Inferior parietal cortex (tissue), 1 donor: ENCODE measurements around the gene LCT.
"Not testable (repeated sequence)": the region's sequence is repeated elsewhere in the genome, so short reads cannot be mapped to it uniquely, and the experiment has no call there.

Experiments
- DNase-seq: peaks from one replicate; pipeline ENCODE4 v3.0.0-alpha.2; 2016; ENCODE audit errors: extremely low spot score

The LCT gene

DNA sequence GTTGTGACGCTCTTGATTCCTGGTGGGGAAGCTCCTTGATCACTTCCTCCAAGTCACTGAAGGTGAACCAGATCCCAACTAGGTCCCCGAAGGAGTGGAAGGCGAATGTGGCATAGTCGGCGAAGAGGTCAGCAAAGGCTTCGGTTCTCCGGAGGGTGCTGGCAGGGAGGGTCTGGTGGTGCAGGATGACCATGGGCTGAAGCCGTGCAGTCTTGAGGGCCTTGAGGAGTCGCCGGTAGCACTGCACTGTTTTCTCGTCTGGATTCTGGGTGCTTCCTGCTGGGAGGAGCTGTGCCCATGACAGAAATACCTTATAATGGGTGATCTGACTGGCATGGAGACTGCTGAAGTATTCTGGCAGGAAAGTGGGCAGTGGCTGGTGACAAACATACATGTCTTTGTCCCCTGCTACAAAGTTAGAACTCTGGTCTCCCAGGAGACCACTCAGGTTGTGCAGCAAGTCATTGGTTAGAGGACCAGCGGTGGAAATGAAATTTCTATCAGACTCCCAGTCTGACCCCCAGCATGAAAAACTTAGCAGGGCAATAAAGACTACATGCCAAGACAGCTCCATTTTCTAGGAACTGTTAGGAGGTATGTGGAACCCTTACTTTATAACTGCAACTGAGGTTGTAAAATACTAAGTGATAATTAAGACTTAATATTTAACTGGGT lies at the start of gene LCT:
Gene LCT, minus strand, starts transcription at position 589 of the 675 bp plus-strand sequence. Its CDS starts 15 bp downstream, at position 574.
- no peak for DNase-seq

DNA sequence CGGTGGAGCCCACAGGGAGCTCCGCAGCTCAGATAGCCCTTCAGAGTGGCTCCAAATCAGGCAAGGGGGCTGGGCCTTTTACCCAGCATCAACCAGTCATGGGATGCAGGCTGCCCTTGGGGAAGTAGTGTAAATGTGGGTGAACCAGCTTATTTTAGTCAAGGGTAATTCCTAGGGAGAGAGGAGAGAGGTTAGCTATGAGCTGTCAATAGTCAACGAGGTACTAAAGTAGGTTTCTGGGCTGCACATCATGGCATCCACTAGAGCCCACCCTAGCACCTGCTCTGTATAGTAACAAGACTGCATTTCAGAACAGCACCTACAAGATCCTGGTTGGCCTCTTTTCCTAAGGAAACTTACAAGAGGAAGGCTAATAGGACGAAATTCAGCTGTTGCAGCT lies 48.7 kb upstream of the LCT start:
- no peak for DNase-seq

DNA sequence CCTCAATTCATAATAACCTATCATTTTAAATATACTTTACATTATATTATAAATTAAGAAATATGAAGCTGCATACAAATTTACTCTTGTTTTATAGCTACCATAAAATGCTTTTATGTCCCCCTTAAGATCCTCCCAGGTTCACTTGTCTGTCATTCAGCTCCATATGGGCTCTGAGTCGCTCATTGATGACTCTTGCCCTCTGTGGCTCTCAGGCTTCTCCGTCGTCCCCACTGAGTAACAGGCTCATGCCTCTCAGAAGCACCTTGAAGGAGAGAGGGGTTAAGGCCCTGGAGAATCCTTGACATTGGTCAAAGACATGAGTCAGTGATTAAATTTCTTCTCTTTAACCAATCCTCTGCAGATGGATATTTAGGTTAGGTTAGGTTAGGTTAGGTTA lies 45.4 kb upstream of the LCT start:
- no peak for DNase-seq

DNA sequence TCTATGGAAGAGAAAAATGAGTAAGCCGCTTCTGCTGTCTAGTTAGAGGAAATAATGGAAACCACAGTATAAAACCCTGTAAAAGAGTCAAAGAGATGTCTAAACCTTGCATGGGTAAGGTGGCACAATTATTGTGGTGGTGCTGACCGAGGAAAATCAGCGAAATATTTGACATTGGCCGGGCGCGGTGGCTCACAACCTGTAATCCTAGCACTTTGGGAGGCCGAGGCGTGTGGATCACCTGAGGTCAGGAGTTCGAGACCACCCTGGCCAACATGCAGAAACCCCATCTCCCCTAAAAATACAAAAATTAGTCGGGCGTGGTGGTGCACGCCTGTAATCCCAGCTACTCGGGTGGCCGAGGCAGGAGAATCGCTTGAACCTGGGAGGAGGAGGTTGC lies 39.8 kb upstream of the LCT start:
- DNase-seq, result not testable (repeated sequence)

DNA sequence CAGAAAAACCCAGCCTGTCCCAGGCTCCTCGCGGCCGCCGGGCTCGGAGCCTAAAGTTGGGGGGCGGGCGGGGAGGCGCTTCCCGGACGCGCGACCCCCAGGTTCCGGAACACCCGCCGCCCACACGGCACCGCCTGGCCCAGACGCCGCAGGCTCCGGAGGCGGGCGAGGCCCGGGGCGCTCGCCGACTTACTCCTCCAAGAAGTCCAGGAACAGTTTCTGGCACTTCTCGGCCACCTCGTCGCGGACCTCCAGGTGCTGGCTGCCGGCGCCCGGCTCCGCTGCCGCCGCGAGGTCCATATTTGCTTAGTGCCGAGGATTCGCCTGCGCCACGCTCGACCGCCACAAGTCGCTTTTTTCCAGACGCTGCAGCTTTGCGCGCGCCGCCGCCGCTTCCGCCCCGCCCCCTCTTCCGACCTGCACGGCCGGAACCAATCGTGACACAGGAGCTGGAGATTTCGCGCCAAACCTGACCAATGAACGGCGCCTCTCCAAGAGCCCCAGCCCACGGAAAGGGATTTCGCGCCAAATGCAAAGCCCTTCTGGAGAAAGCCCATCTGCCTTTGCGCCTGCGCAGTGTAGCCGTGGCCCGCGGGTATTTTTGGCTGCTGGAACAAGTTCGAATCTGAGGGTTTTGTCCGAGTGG lies 39.2 kb upstream of the LCT start, which contains the start of gene MCM6:
Gene MCM6, minus strand, starts transcription at position 378 of the 646 bp plus-strand sequence. Its CDS starts 78 bp downstream, at position 300.
- peak; percentile 95 for DNase-seq

DNA sequence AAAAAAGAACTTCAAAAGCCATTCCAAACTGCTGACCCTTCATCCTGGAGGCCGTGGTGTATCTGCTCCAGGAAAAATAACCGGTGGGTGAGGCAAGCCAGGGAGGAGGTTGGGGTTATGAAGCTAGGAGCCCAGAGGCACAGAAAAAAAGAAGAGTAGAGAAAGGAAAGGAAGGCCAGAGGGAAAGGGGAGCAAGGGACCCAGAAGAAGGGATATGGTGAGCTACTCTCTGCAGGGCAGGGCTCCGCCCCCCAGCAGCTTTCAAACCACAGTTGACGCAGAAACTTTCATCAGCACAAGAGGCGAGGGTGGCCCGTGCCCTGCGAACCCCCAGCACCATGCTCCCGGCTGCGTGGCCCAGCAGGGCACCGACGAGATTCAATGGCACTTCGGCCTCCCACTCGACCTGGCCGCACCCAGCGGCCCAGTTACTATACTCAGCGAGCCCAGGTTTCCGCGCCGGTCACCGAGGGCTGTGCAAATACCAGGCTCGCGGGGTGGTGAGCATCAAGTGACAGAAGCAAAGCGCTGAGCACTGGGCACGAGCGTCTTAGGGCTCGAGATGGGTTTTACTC lies 38.6 kb upstream of the LCT start:
- no peak for DNase-seq

DNA sequence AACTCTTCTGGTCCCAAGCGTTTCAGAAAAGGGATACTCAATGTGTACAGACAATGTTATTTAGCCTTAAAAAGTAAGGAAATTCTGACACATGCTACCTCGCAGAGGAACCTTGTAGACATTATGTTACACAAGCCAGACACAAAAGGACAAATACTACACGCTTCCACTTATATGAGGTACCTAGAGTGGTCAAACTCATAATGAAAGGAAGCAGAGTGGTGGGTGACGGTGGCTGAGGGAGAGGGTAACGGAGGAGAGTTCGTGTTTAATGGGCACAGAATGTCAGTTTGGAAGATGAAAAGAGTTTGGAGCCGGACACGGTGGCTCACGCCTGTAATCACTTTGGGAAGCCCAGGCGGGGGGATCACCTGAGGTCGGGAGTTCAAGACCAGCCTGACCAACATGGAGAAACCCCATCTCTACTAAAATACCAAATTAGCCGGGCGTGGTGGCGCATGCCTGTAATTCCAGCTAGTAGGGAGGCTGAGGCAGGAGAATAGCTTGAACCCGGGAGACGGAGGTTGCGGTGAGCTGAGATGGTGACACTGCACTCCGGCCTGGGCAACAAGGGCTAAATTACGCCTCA lies 37.9 kb upstream of the LCT start:
- no peak for DNase-seq

DNA sequence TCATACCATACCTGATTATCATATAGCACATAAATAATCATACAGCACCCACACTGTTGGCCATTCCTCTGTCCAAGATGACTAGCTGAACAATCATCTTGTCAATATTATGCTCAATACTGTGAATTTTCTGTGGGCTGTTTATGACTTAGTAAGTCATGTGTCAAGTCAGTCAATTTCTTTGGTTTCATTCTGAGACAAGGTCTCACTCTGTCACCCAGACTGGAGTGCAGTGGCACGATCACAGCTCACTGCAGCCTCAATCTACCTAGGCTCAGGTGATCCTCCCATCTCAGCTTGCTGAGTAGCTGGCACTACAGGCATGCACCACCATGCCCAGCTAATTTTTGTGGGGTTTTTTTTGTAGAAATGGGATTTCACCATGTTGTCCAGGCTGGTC lies 33.6 kb upstream of the LCT start:
- DNase-seq, result no peak

DNA sequence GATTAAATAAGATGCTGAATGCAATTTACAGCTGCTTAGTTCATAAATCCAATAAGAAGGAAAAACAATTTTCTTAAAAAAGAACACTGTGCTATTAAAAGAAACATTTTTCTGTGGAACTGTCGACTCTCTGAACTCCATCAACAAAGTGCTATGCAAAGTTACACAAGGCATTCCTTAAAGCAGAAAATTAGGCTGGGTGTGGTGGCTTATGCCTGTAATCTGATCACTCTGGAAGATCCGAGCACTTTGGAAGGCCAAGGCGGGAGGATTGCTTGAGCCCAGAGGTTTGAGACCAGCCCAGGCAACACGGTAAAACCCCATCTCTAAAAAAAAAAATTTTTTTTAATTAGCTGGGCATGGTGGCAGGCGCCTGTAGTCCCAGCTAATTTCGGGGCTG lies 26.2 kb upstream of the LCT start:
- DNase-seq, result no peak

DNA sequence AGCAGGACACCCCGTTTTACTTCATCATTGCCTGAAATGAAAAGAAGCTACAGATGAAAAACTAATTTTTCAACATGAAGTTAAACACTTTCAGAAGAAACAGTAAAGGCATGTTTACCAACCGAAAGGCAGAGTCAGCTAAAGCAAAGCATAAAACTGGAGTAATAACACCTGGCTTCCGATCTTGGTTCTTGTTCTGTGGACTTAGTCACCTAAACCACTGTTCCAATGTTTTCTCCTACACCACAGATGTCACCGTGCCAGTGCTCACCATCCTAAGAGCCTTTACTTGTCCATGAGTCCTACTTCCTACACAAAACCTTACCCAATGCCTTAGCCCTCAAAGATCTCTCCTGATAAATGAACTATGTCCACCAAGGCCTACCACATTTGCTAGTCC lies 25.7 kb upstream of the LCT start:
- DNase-seq, result no peak

DNA sequence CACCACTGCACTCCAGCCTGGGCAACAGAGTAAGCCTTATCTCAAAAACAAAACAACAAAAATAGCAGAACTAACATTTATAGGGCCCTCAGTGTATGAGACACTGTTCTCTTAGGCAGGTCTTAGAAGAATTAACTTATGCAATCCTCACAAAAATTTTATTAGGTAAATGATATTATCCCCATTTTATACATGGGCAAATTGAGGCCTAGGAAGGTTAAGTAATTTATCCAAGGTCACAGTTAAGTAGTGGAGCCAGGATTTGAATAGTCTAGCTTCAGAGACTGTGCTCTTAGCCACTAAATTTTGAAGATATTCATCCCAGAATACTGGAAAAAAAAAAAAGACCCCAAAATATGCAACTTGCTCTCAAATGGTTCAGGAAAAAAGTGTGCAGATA lies 16.4 kb upstream of the LCT start:
- no peak for DNase-seq

DNA sequence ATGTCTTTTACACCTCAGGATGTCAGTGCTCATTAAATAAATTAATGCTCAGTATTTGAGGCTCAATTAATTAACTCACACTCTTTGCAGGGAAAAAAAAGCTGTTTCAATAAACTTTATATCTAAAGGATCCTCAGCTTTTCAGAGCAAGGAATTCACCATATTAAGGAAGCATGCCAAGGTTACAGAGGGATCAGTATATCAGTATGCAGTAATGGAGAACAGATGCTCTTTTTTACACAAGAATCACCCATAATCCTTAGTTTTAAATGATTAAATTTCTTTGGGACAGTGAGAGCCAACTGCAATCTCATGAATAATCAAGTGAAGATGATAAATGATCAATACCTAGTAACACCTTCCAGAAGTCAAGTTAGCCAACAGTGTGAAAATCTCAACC lies 14.9 kb upstream of the LCT start:
- DNase-seq, result no peak

DNA sequence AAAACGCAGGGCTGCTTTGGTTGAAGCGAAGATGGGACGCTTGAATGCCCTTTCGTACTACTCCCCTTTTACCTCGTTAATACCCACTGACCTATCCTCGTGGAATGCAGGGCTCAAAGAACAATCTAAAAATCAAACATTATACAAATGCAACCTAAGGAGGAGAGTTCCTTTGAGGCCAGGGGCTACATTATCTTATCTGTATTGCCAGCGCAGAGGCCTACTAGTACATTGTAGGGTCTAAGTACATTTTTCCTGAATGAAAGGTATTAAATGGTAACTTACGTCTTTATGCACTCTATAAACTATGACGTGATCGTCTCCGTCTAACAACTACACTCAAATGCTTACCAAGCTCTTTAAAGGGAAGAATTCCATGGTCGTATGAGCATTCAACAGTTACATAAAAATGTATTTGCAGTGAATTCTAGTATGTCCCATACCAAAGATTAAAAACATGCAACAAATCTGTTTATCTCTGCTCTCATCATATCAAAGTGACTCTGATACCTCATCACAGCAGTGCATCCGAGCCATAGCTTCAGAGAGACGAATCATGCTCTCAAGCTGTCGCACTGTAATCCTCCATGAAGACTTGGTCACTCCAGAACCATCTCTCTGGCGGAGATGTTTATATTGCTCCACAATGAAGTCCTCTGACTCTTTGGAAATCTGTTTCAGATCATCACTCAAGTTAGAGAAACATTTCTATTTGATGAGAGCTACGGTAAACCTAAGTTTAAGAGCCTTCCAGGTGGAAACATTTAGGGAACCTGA lies 14.1 kb upstream of the LCT start:
- DNase-seq, result no peak

DNA sequence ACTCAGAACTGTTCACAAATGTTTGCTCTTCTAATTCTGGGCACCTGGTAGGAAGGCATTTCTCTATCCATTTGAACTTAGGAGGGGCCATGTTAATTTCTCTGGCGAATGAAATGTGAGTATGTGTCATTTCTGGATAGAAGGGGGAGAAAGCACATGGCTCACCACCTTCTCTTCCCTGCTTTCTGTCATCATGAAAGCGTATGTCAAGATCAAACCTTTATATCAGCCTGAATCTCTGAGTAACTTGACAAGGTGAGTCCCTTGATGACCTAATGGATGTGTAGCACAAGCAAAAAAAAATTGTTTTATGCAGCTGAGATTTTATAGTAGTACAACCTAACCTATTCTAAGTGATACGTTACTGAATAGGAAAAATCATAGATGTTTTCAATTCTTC lies 12.1 kb upstream of the LCT start:
- DNase-seq, result no peak

DNA sequence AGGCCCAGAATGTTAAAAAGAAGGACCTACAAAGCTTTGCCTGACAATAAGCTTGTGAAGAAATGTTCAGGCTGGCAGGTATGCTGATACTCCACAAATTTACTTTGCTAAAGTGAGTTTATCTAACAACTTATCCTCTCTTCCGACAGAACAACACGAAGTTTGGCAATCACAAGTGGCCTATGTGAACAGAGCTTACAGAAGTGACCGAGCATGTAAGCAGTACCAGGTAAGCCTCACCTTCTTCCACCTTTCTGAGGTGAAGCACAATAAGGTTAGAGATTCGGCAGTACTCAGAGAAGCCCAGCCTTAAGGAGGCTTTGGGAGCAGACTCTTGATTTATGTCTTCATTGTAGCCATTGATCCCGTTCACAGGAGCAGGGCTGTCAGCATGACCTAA lies 9.0 kb upstream of the LCT start:
- DNase-seq, result no peak

DNA sequence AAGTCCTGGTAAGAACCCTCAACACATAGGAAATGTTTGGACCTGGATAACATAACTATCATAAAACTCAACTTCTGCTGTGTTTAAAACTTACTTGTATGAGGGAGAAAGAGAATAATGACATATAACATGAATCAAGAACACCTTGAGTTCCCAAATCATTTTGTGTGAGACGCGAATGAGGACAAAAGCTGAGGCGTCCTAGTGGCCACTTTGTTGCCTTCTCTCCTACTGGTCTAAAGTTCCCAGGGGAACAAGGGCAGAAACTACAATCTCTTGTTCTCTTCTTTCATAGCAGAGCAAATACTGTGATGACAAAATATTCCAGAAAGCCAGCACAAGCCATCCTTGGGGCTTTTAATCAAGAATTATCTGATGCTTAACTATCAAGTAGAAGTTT lies 8.3 kb upstream of the LCT start:
- no peak for DNase-seq

DNA sequence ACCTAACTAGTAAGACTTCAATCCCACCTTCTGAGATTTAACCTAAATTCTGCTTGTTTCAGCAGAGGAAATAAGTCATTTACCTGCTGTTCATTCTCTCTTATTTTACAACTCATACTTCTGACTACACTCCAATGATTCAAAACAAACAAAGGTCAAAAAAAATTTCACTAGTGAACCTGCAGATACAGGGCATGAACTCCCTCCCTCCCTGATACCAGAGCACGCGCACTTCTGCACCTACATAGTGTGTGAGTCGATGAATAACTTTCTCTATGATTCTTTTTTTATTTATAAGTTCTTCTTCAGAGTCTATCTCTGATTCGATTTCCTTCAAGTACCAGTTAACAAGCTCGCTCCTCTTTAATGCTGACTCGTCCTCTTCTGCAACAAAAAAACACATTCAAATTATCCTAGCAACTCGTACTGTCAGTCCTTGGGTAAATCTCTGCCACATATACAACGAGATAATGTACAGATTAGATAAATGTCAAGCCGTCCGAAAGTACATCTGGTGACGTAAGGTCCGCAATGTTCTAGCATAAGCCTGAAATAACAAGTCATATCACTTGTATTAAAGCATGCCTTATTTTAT lies 7.4 kb upstream of the LCT start:
- DNase-seq, result no peak

DNA sequence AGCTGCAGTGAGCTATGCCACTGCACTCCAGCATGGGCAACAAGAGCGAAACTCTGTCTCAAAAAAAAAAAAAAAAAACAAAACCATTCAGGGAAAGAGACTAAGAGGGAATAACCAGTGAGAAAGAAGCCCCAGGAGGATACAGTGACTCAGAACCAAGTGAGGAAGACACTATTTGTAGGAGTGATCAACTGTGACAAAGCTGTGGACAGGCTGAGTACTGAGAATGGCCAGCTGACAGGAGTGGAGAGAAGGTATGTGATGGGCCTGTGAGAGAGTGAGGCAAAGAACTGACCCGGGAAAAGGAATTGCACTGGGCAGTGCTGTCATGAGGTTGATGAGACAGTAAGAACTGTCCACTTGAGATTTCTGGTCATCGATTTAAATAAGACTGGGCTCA lies 6.7 kb upstream of the LCT start:
- DNase-seq, result no peak

DNA sequence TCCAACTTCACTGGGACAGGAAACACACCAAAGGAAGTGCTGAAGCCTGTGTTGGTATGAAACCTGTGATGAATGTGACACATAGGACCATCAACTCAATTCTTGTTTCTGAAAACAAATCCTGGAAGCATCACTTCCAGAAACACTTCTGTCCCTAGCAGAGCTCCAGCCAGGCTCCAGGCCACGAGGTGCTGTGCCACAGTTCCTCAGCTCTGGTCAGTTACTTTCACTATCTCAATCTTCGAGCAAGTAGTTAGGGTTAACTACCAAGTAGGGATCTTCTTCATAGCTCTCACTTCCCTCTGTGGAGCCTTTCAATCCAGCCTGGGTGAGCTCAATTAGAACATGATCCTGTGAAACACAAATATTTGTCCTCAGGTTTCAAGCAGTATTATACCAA lies 3.6 kb upstream of the LCT start:
- no peak for DNase-seq

DNA sequence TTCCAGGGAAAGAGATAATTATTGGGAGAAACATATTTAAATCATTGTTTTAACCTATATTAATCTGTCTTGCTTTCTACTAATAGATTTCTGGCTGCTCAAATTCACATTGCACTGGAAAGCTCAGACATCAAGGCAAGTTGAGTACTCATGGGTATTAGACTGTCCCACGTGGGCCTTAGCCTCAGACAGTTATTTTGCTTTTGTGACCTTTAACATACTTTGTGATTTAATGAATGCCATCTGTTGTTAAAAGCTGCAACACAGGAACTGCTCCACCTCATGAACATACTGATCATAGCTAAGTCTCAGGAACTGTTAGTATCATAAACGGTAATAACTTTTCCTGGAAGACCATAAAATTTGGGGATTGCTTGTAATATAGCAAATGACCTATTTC lies 2.7 kb upstream of the LCT start:
- no peak for DNase-seq

DNA sequence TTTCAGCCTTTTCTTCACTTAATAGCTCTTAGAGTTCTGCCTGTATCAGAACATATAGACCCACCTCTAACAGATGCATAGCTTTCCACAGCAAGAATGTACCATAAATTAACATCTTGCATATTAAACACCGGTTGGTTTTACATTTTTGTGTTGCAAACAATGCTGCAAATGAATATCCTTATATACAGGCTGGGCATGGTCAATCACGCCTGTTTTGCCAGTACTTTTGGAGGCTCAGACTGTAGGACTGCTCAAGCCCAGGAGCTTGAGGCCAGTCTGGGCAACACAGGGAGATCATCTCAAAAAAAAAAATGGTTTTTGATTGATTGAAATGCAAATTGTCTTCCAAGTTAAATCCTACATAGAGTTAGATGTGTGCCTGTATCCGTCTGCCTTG lies 1.5 kb upstream of the LCT start:
- no peak for DNase-seq

DNA sequence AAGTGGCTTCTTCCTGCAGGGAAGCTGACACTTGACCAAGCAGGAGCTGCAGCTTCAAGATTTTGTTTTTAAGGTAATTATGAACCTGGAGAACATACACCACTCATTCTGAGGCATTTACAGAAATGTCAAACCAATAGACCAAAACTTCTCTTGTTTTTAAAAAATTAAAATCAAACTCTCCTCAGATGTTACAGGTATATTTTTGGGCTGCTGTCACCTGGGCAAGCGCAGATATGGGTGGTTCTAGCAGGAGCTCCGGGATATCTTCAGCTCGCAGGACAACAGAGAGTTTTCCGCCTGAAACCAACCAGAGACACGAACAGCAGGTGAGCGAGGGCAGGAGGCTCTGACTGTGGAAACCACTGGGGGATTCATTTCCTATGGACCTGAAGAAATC lies 4.1 kb downstream of the LCT start:
- DNase-seq, result no peak
